ENCODE data around the gene IRF1.

IRF1 gene

DNA sequence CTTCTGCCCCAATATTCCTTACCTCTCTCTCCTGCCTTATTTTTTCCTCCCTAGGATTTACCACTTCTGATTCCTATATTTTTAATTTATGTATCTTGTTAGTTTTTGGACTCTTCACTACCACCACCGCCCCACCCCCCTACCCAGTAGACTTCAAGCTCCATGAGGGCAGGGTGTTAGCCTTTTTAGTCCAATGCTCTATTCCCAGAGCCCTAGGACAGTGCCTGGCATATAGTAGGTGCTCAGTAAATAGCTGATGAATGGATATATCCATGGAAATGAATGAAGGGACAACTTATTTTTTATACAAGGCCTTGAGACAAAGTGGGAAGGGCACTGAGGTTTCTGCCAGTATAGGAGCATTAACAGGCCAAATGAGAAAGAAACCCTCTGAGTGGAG, 41.5 kb downstream of the IRF1 start:
- no peak overlapping the region for H3K4me3 ChIP-seq (ENCODE audit: low read depth, low read length)
- no peak for DNase-seq (ENCODE audit: low read depth)
- in situ Hi-C loops (cut with HindIII; ENCODE audit: low sequenced_read_pairs): no loop called here
- TF ChIP-seq CTCF (IDR thresholded peaks at IDR 0.05; ENCODE audit: low read depth, low read length, missing control alignments): no peak

DNA sequence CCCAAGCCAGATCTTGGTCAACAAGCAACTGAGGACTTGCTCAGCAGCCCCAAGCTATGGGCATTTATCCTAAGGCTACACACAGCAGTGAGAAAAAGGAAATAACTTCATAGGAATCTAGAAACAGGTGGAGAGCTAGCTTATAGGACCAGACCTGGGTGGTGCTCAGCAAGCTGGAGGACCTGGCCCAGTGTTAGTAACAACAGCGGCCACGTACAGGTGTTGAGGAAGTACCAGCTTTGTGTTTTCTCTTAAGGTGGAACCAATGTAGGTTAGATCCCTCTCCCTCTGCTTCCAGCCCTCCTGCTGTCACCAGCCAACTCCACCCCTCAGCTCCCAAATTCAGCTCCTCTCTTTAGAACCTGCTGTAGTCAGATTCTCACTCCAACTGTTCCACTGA, 43.4 kb downstream of the IRF1 start:
- no peak for DNase-seq (ENCODE audit: low read depth)
- TF ChIP-seq CTCF (IDR thresholded peaks at IDR 0.05; ENCODE audit: low read depth, low read length, missing control alignments): no peak

DNA sequence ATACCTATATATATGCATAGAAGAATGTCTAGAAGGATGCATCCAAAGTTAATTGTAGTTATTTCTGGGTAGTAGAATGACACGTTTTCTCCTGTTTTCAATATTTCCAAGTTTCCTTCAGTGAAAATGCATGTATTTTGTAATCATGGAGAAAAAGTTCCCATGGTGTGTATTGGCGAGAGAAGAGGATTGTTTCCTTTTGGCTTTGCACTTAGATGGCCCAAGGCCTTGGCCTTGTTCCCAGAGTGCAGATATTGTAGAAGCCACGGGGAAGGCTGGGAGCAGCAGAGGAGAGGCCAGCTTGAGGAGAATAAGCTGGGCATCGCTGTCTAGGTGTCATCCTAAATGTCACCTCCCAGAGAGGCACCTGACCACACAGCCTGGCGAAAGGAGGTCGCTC, 44.0 kb downstream of the IRF1 start:
- no peak for TF ChIP-seq CTCF (IDR thresholded peaks at IDR 0.05; ENCODE audit: low read depth, low read length, missing control alignments)
- H3K4me3 ChIP-seq (ENCODE audit: low read depth, low read length): no peak overlapping the region
- DNase-seq (ENCODE audit: low read depth): peak; percentile 83
- in situ Hi-C loops (cut with HindIII; ENCODE audit: low sequenced_read_pairs): no loop called here

More for the DNA sequence above, 43.4 kb downstream of the IRF1 start:
- in situ Hi-C loops (cut with HindIII; ENCODE audit: low sequenced_read_pairs): no loop called here
- H3K4me3 ChIP-seq (ENCODE audit: low read depth, low read length): no peak overlapping the region

GRCh38 chr5:132445930-132446329, 44.6 kb downstream of the IRF1 start:
- no peak for TF ChIP-seq CTCF (IDR thresholded peaks at IDR 0.05; ENCODE audit: low read depth, low read length, missing control alignments)
- DNase-seq (ENCODE audit: low read depth): no peak
- in situ Hi-C loops (cut with HindIII; ENCODE audit: low sequenced_read_pairs): no loop called here
- no peak overlapping the region for H3K4me3 ChIP-seq (ENCODE audit: low read depth, low read length)

GRCh38 chr5:132445640-132445923, 45.0 kb downstream of the IRF1 start:
- DNase-seq (ENCODE audit: low read depth): no peak
- TF ChIP-seq CTCF (IDR thresholded peaks at IDR 0.05; ENCODE audit: low read depth, low read length, missing control alignments): no peak
- in situ Hi-C loops (cut with HindIII; ENCODE audit: low sequenced_read_pairs): no loop called here
- H3K4me3 ChIP-seq (ENCODE audit: low read depth, low read length): no peak overlapping the region

- no peak for DNase-seq (ENCODE audit: low read depth)
- in situ Hi-C loops (cut with HindIII; ENCODE audit: low sequenced_read_pairs): no loop called here
- TF ChIP-seq CTCF (IDR thresholded peaks at IDR 0.05; ENCODE audit: low read depth, low read length, missing control alignments): no peak
- H3K4me3 ChIP-seq (ENCODE audit: low read depth, low read length): no peak overlapping the region
Measured at GRCh38 chr5:132444841-132445639, 45.5 kb downstream of the IRF1 start.
